Large intestine (tissue), 3 donors: Measurements from ENCODE around the gene SLC38A1. TPM values are rescaled to one million over a fixed set of nuclear protein-coding genes. Genes with fewer than 3 reads are reported as not detected.
"Not testable (repeated sequence)": the region's sequence is repeated elsewhere in the genome, so short reads cannot be mapped to it uniquely, and the experiment has no call there.

Experiments used
- DNase-seq, 2 donors: peaks; one replicate each; pipeline versions ENCODE4 v3.0.0 to v3.0.0-alpha.2; 2013
- H3K27ac ChIP-seq: one replicate; pipeline ENCODE4 v1.5.1; 2013; ENCODE audit warnings: low read length
- H3K27me3 ChIP-seq: 2 replicates; pipeline ENCODE4 v1.6.1; 2013; ENCODE audit warnings: low read length; ENCODE audit not compliant: control insufficient read depth, insufficient read depth
- H3K36me3 ChIP-seq: 2 replicates; pipeline ENCODE4 v1.6.1; 2013; ENCODE audit warnings: low read length; ENCODE audit not compliant: control insufficient read depth, insufficient read depth
- H3K4me1 ChIP-seq: one replicate; pipeline ENCODE4 v1.6.1; 2013; ENCODE audit warnings: low read length; ENCODE audit not compliant: control insufficient read depth, insufficient read depth
- H3K4me3 ChIP-seq: one replicate; pipeline ENCODE4 v1.5.1; 2013; ENCODE audit warnings: low read length
- H3K9me3 ChIP-seq: one replicate; pipeline ENCODE4 v1.6.1; 2013; ENCODE audit warnings: mild to moderate bottlenecking, low read depth, low read length, moderate library complexity; ENCODE audit not compliant: control insufficient read depth
- WGBS: methylation state at CpG from one replicate; pipeline ENCODE4 v1.1.5; 2013; ENCODE audit warnings: low lambda C conversion rate; ENCODE audit not compliant: insufficient coverage; 5-methylcytosine and 5-hydroxymethylcytosine counted together
- polyA plus RNA-seq: library from polyadenylated mRNA; unstranded; fragments of 120-200 nt; gene quantifications from one replicate; pipeline ENCODE4 v1.2.1, GENCODE V29; 2013

The SLC38A1 gene
- polyA plus RNA-seq, 1 donor, result 52.9 TPM

GRCh38 chr12:46209170-46209569 is 59.7 kb downstream of the SLC38A1 start:
- Histone ChIP-seq H3K36me3 (peaks cover 11% of the 10 kb centered on the region), H3K9me3 (no peaks in the 10 kb centered on the region), H3K27me3 (no peaks in the 10 kb centered on the region), H3K4me3 (no peak overlapping the region), H3K27ac (no peak overlapping the region), H3K4me1 (no peaks in the 10 kb centered on the region)
- DNase-seq, result no peak
- WGBS, result 100% methylated on average over 1 of the region's 4 CpGs

DNA sequence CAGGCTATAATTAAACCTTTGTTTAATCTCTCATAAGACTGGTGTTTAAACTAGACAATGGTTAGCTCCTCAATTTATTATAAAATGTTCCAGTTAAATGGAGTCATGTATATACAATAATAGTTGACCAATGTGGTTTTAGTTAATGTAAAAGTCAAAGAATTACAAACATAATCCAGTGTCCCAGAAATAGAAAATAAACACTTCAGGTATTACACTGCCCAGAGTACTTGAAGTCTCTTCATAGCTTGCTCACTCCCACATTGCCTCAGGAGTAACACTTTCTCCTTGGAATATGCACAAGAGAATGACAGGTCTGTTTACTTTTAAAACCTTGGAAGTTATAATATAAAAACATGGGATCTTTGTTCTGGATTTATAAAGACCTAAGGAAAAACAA is 60.5 kb downstream of the SLC38A1 start:
- no peaks in the 10 kb centered on the region for H3K4me1 ChIP-seq

DNA sequence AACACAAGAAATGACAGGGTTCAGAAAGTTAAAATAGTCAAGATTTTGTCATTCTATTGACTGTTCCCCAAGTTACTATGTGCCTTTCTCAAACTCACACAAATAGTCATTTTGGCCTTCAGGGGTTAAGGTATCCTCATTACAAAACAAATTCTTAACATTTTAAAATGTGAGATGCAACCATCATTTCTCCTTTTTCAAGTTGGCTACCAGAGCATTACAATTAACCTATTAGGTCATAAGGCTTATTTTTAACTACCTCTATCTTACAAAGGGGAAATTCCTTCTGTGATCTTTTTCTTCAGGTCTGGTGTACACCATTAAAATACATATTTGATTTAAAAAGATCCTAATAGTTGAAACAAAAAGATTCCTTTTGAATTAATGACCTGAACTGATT is 61.2 kb downstream of the SLC38A1 start:
- no peaks in the 10 kb centered on the region for H3K9me3 ChIP-seq
- H3K27ac ChIP-seq, result no peak overlapping the region
- H3K27me3 ChIP-seq, result no peaks in the 10 kb centered on the region
- H3K4me1 ChIP-seq, result no peaks in the 10 kb centered on the region
- no peak overlapping the region for H3K4me3 ChIP-seq
- DNase-seq, result no peak
- H3K36me3 ChIP-seq, result peaks cover 16% of the 10 kb centered on the region

More for the DNA sequence above, 60.5 kb downstream of the SLC38A1 start:
- H3K27ac ChIP-seq, result no peak overlapping the region
- H3K4me3 ChIP-seq, result no peak overlapping the region
- no peaks in the 10 kb centered on the region for H3K9me3 ChIP-seq
- DNase-seq, result no peak
- no peaks in the 10 kb centered on the region for H3K27me3 ChIP-seq
- H3K36me3 ChIP-seq, result peaks cover 13% of the 10 kb centered on the region

DNA sequence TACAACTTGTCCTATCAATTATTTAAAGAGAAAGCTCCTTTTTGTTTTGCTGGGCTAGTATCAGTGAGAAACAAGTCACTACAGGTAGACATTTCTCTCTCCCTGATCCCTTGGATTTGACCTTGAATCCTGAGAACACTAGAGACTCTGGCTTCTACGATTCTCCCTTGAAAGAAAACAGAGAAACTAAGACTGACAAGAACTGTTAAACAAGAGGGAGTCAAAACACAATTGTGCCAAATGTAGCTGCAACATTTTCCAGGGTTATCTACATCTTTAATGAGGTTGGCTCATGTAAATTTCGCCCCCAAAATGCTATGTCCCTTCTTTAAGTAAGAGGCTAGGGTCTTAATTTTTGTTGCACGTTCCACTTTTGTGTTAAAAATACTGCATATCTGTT is 62.4 kb downstream of the SLC38A1 start:
- H3K4me1 ChIP-seq, result no peaks in the 10 kb centered on the region
- WGBS, result 67% methylated on average over 1 of the region's 3 CpGs

DNA sequence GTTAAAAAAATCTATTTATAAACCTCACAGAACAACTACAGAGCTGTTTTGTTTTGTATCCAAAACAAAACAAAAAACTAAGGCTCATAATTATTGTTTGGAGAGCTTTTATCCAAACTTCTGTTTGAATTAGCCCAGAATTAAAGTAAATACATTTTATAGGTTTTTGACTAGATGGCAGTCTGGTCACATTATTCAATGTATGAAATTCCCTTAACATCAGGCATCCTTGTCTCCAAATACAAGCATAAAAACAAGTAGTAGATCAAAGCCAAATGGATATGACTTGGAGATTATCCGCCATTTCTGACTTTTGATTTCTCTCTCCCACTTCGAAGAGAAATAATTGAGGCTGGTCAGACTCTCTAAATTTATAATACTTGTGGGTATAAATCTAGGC is 63.5 kb downstream of the SLC38A1 start:
- Histone ChIP-seq H3K4me3 (no peak overlapping the region), H3K27me3 (no peaks in the 10 kb centered on the region), H3K36me3 (peaks cover 24% of the 10 kb centered on the region), H3K9me3 (no peaks in the 10 kb centered on the region), H3K27ac (no peak overlapping the region), H3K4me1 (no peaks in the 10 kb centered on the region)
- WGBS, result 50% methylated on average over 2 of the region's 2 CpGs
- DNase-seq, result no peak

More for the DNA sequence above, 62.4 kb downstream of the SLC38A1 start:
- H3K36me3 ChIP-seq, result peaks cover 18% of the 10 kb centered on the region
- H3K4me3 ChIP-seq, result no peak overlapping the region
- no peaks in the 10 kb centered on the region for H3K9me3 ChIP-seq
- no peak for DNase-seq
- no peaks in the 10 kb centered on the region for H3K27me3 ChIP-seq
- H3K27ac ChIP-seq, result no peak overlapping the region

DNA sequence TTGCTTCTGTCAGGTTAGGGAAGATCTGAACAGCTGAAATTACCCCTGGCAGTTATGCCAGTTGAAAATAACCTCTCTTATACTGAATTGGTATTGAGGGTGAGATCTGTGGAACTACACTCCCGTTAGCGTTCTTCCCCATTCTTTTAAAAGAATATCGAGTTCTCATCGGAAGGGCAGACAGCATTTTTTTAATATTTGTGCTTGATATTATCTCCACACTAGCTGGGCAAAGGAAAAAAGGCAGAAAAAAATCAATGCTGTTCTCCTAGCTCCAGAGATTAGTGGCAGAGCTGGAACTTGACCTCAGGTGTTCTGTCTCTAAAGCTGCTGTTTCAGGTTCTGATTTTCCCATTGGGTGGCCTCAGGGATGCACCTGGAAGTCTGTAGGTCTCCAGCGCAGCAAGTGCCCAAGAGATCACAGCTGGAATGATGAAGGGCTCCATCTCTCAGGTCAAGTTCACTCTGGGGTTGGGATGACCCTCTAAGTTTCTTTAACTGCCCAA is 67.5 kb downstream of the SLC38A1 start:
- no peaks in the 10 kb centered on the region for H3K4me1 ChIP-seq
- 83% methylated on average over 1 of the region's 5 CpGs for WGBS
- peaks cover 47% of the 10 kb centered on the region for H3K36me3 ChIP-seq
- no peaks in the 10 kb centered on the region for H3K9me3 ChIP-seq
- no peak overlapping the region for H3K27ac ChIP-seq
- H3K4me3 ChIP-seq, result no peak overlapping the region
- H3K27me3 ChIP-seq, result no peaks in the 10 kb centered on the region
- no peak for DNase-seq

DNA sequence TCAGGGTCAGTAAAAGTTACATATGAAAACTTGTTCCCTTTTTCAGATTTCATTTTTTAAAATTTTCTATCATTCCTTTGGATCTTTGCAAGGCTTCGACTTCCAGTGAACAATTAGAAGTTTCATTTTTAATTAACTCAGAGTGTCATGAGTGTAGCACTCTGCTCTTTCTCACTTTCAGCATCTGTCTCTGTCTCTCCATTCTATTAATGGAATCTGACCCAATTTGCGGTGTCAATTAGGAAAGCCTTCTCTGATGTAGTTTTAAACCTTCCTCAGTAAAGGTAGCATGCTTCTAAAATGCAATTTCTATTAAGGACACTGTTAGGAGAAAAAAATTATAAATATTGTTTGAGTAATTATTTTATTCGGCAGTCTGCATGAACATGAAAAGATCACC is 68.3 kb downstream of the SLC38A1 start:
- 100% methylated on average over 3 of the region's 3 CpGs for WGBS
- no peak overlapping the region for H3K4me3 ChIP-seq
- no peak overlapping the region for H3K27ac ChIP-seq
- H3K27me3 ChIP-seq, result no peaks in the 10 kb centered on the region
- no peaks in the 10 kb centered on the region for H3K9me3 ChIP-seq
- H3K36me3 ChIP-seq, result peaks cover 50% of the 10 kb centered on the region
- no peak for DNase-seq
- H3K4me1 ChIP-seq, result no peaks in the 10 kb centered on the region

- Histone ChIP-seq H3K9me3 (no peaks in the 10 kb centered on the region), H3K36me3 (peaks cover 59% of the 10 kb centered on the region), H3K27me3 (no peaks in the 10 kb centered on the region), H3K4me1 (no peaks in the 10 kb centered on the region), H3K4me3 (no peak overlapping the region), H3K27ac (no peak overlapping the region)
- DNase-seq, result no peak
- 100% methylated on average over 2 of the region's 5 CpGs for WGBS
Measured at GRCh38 chr12:46198913-46199312, 69.9 kb downstream of the SLC38A1 start.

DNA sequence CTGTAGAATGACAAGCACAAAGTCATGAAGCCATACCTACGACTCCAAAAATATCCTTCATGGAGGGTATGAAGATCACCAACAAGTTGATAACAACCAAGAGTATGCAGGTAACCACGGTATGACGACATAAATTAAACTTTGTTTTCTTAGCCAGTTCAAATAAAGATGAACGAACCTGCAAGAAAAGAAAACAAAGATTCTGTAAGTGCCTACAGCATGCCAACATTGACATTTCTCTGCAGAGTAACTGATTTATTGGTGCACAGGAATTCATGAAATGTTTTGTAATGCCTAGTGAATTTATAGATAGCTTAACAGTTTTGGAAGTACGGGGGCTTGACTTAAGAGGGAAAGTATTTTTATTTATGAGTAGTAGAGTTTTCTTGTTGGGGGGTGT is 71.0 kb downstream of the SLC38A1 start:
- H3K36me3 ChIP-seq, result peaks cover 50% of the 10 kb centered on the region
- DNase-seq, result no peak
- H3K27ac ChIP-seq, result no peak overlapping the region
- no peak overlapping the region for H3K4me3 ChIP-seq
- no peaks in the 10 kb centered on the region for H3K27me3 ChIP-seq
- H3K4me1 ChIP-seq, result no peaks in the 10 kb centered on the region
- no peaks in the 10 kb centered on the region for H3K9me3 ChIP-seq
- WGBS, result 71% methylated on average over 3 of the region's 5 CpGs

DNA sequence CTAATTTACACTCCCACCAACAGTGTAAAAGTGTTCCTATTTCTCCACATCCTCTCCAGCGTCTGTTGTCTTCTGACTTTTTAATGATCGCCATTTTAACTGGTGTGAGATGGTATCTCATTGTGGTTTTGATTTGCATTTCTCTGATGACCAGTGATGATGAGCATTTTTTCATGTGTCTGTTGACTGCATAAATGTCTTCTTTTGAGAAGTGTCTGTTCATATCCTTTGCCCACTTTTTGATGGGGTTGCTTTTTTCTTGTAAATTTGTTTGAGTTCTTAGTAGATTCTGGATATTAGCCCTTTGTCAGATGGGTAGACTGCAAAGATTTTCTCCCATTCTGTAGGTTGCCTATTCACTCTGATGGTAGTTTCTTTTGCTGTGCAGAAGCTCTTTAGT is 78.3 kb downstream of the SLC38A1 start:
- not testable (repeated sequence) for H3K27ac ChIP-seq, DNase-seq, H3K36me3 ChIP-seq, H3K27me3 ChIP-seq, H3K4me1 ChIP-seq, H3K9me3 ChIP-seq, H3K4me3 ChIP-seq
- no CpG with 5 or more reads among the region's 2 CpGs for WGBS

GRCh38 chr12:46188170-46188569 is 80.7 kb downstream of the SLC38A1 start:
- Histone ChIP-seq H3K27ac (no peak overlapping the region), H3K4me1 (no peaks in the 10 kb centered on the region), H3K36me3 (no peaks in the 10 kb centered on the region), H3K27me3 (no peaks in the 10 kb centered on the region), H3K9me3 (no peaks in the 10 kb centered on the region), H3K4me3 (no peak overlapping the region)
- WGBS, result no CpG with 5 or more reads among the region's 2 CpGs
- no peak for DNase-seq
